IMR-90 (cell line): ENCODE data around the gene CFAP20. TPM values are rescaled to one million over a fixed set of nuclear protein-coding genes. Genes with fewer than 3 reads are reported as not detected.
A peak's percentile ranks its signal among the peaks of the same experiment; 100 is the strongest.

ENCODE experiments used
- ATAC-seq: fragments of 200-7000 bp; cut with Tn5 transposase; 2 replicates; pipeline ENCODE4 v1.9.1; 2020; ENCODE audit warnings: low read depth, mild to moderate bottlenecking, moderate library complexity
- BruUV-seq: library from RNA; stranded (reverse); fragments of 400-500 nt; replicated peaks from 2 replicates; lab custom pipeline; 2021; lab: Mats Ljungman, UMichigan
- CTCF ChIA-PET: fragments of 300-600 bp; formaldehyde crosslinking; extraction: SDS; loops from one replicate; lab custom pipeline; 2021; ENCODE audit warnings: antibody characterized with exemption; lab: Yijun Ruan, JAX
- POLR2A ChIA-PET: fragments of 300-600 bp; sonication (Branson Sonifier 250); formaldehyde crosslinking; loops from one replicate; lab custom pipeline; 2022; ENCODE audit warnings: antibody characterized with exemption; ENCODE audit not compliant: unreplicated experiment; lab: Charles Lee
- DNase-seq: peaks from one replicate; pipeline ENCODE4 v3.0.0; 2013
- H2AFZ ChIP-seq: replicated peaks from 2 replicates; pipeline ENCODE3; 2013; ENCODE audit warnings: low read length, mild to moderate bottlenecking; ENCODE audit not compliant: poor library complexity
- H2AK5ac ChIP-seq: 2 replicates; pipeline ENCODE4 v1.6.1; 2013; ENCODE audit warnings: low read depth, low read length, inconsistent platforms
- H2AK9ac ChIP-seq: replicated peaks from 2 replicates; pipeline ENCODE3; 2013; ENCODE audit warnings: mild to moderate bottlenecking, low read depth, low read length, moderate library complexity; ENCODE audit not compliant: poor library complexity
- H2BK120ac ChIP-seq: 2 replicates; pipeline ENCODE4 v1.6.1; 2013; ENCODE audit warnings: low read depth, low read length, inconsistent platforms
- H2BK15ac ChIP-seq: 3 replicates; pipeline ENCODE4 v1.6.1; 2013; ENCODE audit warnings: low read depth, low read length, inconsistent platforms
- H2BK20ac ChIP-seq: 2 replicates; pipeline ENCODE4 v1.6.1; 2013; ENCODE audit warnings: low read depth, mild to moderate bottlenecking, inconsistent platforms, low read length, moderate library complexity
- H2BK5ac ChIP-seq: 2 replicates; pipeline ENCODE4 v1.6.1; 2013; ENCODE audit warnings: mild to moderate bottlenecking, low read depth, low read length, inconsistent platforms; ENCODE audit not compliant: poor library complexity, severe bottlenecking
- H3K14ac ChIP-seq: replicated peaks from 2 replicates; pipeline ENCODE4 v1.6.1; 2013; ENCODE audit warnings: low read depth, low read length, inconsistent platforms
- H3K18ac ChIP-seq: 2 replicates; pipeline ENCODE4 v1.6.1; 2013; ENCODE audit warnings: low read depth, low read length, control low read depth
- H3K23ac ChIP-seq: 2 replicates; pipeline ENCODE4 v1.6.1; 2013; ENCODE audit warnings: low read depth, low read length, inconsistent platforms
- H3K27ac ChIP-seq: 2 replicates; pipeline ENCODE4 v1.5.1; 2013; ENCODE audit warnings: mild to moderate bottlenecking, control low read depth, low read length; ENCODE audit not compliant: insufficient read depth
- H3K27me3 ChIP-seq: 2 replicates; pipeline ENCODE4 v1.6.1; 2013; ENCODE audit warnings: low read length; ENCODE audit not compliant: control insufficient read depth, insufficient read depth
- H3K36me3 ChIP-seq: 2 replicates; pipeline ENCODE4 v1.6.1; 2013; ENCODE audit warnings: low read length, mixed read lengths; ENCODE audit not compliant: control insufficient read depth, insufficient read depth
- H3K4ac ChIP-seq: 2 replicates; pipeline ENCODE4 v1.6.1; 2013; ENCODE audit warnings: low read depth, low read length, inconsistent platforms
- H3K4me1 ChIP-seq: 2 replicates; pipeline ENCODE4 v1.6.1; 2013; ENCODE audit warnings: low read length, mixed read lengths; ENCODE audit not compliant: control insufficient read depth, insufficient read depth
- H3K4me2 ChIP-seq: 2 replicates; pipeline ENCODE4 v1.6.1; 2013; ENCODE audit warnings: low read depth, mild to moderate bottlenecking, control low read depth, low read length, moderate library complexity
- H3K4me3 ChIP-seq: 2 replicates; pipeline ENCODE4 v1.5.1; 2013; ENCODE audit warnings: low read depth, mild to moderate bottlenecking, control low read depth, low read length, moderate library complexity; ENCODE audit not compliant: insufficient read depth
- H3K56ac ChIP-seq: 2 replicates; pipeline ENCODE4 v1.6.1; 2013; ENCODE audit warnings: low read length, inconsistent platforms; ENCODE audit not compliant: insufficient read depth; ENCODE audit errors: extremely low read depth
- H3K79me1 ChIP-seq, 2 experiments: 2 replicates each; pipeline ENCODE4 v1.6.1; 2013; ENCODE audit warnings: low read length in 2 of 2, inconsistent platforms in 1 of 2, low read depth in 1 of 2
- H3K9ac ChIP-seq: 2 replicates; pipeline ENCODE4 v1.6.1; 2013; ENCODE audit warnings: low read depth, low read length, control low read depth
- H3K9me1 ChIP-seq: 2 replicates; pipeline ENCODE4 v1.6.1; 2013; ENCODE audit warnings: low read length, inconsistent platforms; ENCODE audit not compliant: insufficient read depth
- H3K9me3 ChIP-seq: 2 replicates; pipeline ENCODE4 v1.6.1; 2013; ENCODE audit warnings: low read length; ENCODE audit not compliant: control insufficient read depth, insufficient read depth
- H4K20me1 ChIP-seq: 2 replicates; pipeline ENCODE4 v1.6.1; 2013; ENCODE audit warnings: low read length, inconsistent platforms; ENCODE audit not compliant: insufficient read depth
- H4K5ac ChIP-seq: 2 replicates; pipeline ENCODE4 v1.6.1; 2013; ENCODE audit warnings: mild to moderate bottlenecking, low read depth, low read length, control low read depth
- H4K8ac ChIP-seq, 2 experiments: 2 replicates each; pipeline ENCODE4 v1.6.1; 2013; ENCODE audit warnings: low read depth in 2 of 2, low read length in 2 of 2, control low read depth in 1 of 2, inconsistent platforms in 1 of 2
- H4K91ac ChIP-seq: 2 replicates; pipeline ENCODE4 v1.6.1; 2013; ENCODE audit warnings: low read depth, low read length, inconsistent platforms; ENCODE audit not compliant: insufficient read depth
- MAFK ChIP-seq: IDR thresholded peaks from 2 replicates; pipeline ENCODE4 v1.6.1; 2012; ENCODE audit warnings: low read depth, low read length, improper control_type of control experiment
- MXI1 ChIP-seq: IDR thresholded peaks from 2 replicates; pipeline ENCODE4 v1.6.1; 2012; ENCODE audit warnings: low read depth, mild to moderate bottlenecking, low read length, moderate library complexity, borderline replicate concordance
- USF2 ChIP-seq: fragments of 150-350 bp; IDR thresholded peaks from 2 replicates; pipeline ENCODE4 v1.6.1; 2017; ENCODE audit warnings: mild to moderate bottlenecking, antibody characterized with exemption, low read length, low read depth
- WGBS, 2 experiments: methylation state at CpG; one replicate each; pipeline versions ENCODE4 v1.1.5 to v1.1.7; 2013; ENCODE audit warnings: missing lambda C conversion rate in 2 of 2; ENCODE audit not compliant: insufficient read length in 1 of 2; ENCODE audit errors: extremely low coverage in 2 of 2; 5-methylcytosine and 5-hydroxymethylcytosine counted together
- dilution Hi-C: fragments of 300-500 bp; cut with HindIII; formaldehyde crosslinking; loops from one replicate; pipeline ENCODE4 v1.14.3; 2018; ENCODE audit warnings: low sequenced_read_pairs; ENCODE audit not compliant: unreplicated experiment
- in situ Hi-C: fragments of 300-500 bp; cut with MboI; formaldehyde crosslinking; loops from 3 replicates; pipeline ENCODE4 v1.14.3; 2019; ENCODE audit warnings: low sequenced_read_pairs, inconsistent platforms, mixed read lengths
- intact Hi-C: fragments of 100-400 bp; cut with micrococcal nuclease; formaldehyde crosslinking; loops from 2 replicates; pipeline ENCODE4 v1.10.0; 2022
- polyA plus RNA-seq, 3 experiments: library from polyadenylated mRNA; depleted of rRNA; stranded (reverse); fragments of >200 nt; gene quantifications; 2 replicates each; pipeline ENCODE4 v1.2.3, GENCODE V29; 2012; ENCODE audit warnings: low replicate concordance in 1 of 3
- total RNA-seq: library from RNA; depleted of rRNA; stranded (reverse); fragments of >200 nt; gene quantifications from 2 replicates; pipeline ENCODE4 v1.2.3, GENCODE V29; 2012
- TF ChIP-seq, protein P1 (sequence below): conservative IDR thresholded peaks from 2 replicates; pipeline ENCODE4 v1.5.1; 2012; ENCODE audit warnings: mild to moderate bottlenecking, low read depth, low read length, improper control_type of control experiment

The CFAP20 gene
- total and polyA plus RNA-seq, 2 of the 4 experiments (the other 2 are of a cell fraction) = 39.1 to 54.0 TPM

DNA sequence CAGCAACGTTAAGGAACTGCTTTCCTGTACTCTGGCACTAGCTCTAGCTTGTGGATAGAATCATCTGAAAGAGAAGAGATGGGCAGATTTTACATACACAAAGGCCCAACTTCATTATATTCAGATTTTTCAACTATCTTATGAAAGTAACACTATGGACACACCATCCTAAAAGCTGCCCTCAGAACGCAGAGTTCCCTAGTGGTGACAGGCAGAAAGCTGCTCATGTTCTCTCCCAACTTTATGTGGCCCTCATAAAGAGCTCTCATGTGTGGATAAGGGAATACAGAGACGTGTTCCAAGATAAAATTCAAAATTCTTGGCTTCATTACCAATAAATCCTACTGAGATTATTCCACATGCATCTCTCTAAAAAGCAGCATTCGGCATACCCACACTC lies 1.5 kb downstream of the CFAP20 start:
- Histone ChIP-seq H3K79me1 (peaks cover 20 to 45% of the 10 kb centered on the region in 2 experiments), H4K20me1 (peaks cover 47% of the 10 kb centered on the region), H3K4ac (no peak overlapping the region), H3K9me3 (0 out of 2 replicates have a peak, but pooled peaks cover 2% of the 10 kb centered on the region), H3K14ac (no peak overlapping the region; the same call in 1 of the 2 replicates), H3K4me3 (peak overlapping the region; percentile 84), H2BK20ac (no peak overlapping the region), H3K18ac (no peak overlapping the region; the same call in 1 of the 2 replicates), H3K36me3 (no peaks in the 10 kb centered on the region), H3K23ac (peak overlapping the region; percentile 41; the same call in 1 of the 2 replicates), H2BK15ac (no peak overlapping the region), H4K91ac (no peak overlapping the region), H2AK9ac (no peak overlapping the region), H3K27me3 (no peaks in the 10 kb centered on the region), H4K5ac (no peak overlapping the region), H2AK5ac (no peak overlapping the region), H3K27ac (peak overlapping the region; percentile 38; the same call in 1 of the 2 replicates), H3K4me1 (peaks cover 16% of the 10 kb centered on the region), H2BK120ac (no peak overlapping the region), H3K4me2 (peak overlapping the region; percentile 99), H3K9ac (peak overlapping the region; percentile 85; the same call in 1 of the 2 replicates), H2BK5ac (peak overlapping the region; percentile 44), H3K56ac (no peak overlapping the region), H4K8ac (no peak overlapping the region), H2AFZ (no peak overlapping the region), H3K9me1 (peaks cover 16% of the 10 kb centered on the region)
- intact Hi-C loops = loop anchor here (5.0 kb wide), 1 partner anchor 390 kb away; the partner anchor contains the start of gene KATNB1
- in situ Hi-C loops = loop anchor here (5.0 kb wide), 1 partner anchor 105 kb away; no protein-coding TSS in a partner anchor
- ChIA-PET POLR2A (no interaction called here), CTCF (interaction anchor here (0.8 to 1.0 kb wide), 4 partner anchors 9 to 546 kb away, joined by 3 read pairs; no protein-coding TSS in a partner anchor)
- DNase-seq = no peak
- dilution Hi-C loops = no loop called here
- TF ChIP-seq MXI1 (no peak), MAFK (no peak), USF2 (no peak)
- TF ChIP-seq, protein P1, sequence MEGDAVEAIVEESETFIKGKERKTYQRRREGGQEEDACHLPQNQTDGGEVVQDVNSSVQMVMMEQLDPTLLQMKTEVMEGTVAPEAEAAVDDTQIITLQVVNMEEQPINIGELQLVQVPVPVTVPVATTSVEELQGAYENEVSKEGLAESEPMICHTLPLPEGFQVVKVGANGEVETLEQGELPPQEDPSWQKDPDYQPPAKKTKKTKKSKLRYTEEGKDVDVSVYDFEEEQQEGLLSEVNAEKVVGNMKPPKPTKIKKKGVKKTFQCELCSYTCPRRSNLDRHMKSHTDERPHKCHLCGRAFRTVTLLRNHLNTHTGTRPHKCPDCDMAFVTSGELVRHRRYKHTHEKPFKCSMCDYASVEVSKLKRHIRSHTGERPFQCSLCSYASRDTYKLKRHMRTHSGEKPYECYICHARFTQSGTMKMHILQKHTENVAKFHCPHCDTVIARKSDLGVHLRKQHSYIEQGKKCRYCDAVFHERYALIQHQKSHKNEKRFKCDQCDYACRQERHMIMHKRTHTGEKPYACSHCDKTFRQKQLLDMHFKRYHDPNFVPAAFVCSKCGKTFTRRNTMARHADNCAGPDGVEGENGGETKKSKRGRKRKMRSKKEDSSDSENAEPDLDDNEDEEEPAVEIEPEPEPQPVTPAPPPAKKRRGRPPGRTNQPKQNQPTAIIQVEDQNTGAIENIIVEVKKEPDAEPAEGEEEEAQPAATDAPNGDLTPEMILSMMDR = 0 out of 2 replicates have a peak, but pooled peaks have one; percentile 9
- no peak for ATAC-seq
- no TSS peak for BruUV-seq
- WGBS, 2 experiments = no CpG with 5 or more reads among the region's 4 CpGs
